IMR-90 (cell line): ENCODE data around the gene SDC4. TPM values are rescaled to one million over a fixed set of nuclear protein-coding genes. Genes with fewer than 3 reads are reported as not detected.
A peak's percentile ranks its signal among the peaks of the same experiment; 100 is the strongest.

Experiments used
- ATAC-seq: fragments of 200-7000 bp; cut with Tn5 transposase; 2 replicates; pipeline ENCODE4 v1.9.1; 2020; ENCODE audit warnings: low read depth, mild to moderate bottlenecking, moderate library complexity
- BruUV-seq: library from RNA; stranded (reverse); fragments of 400-500 nt; replicated peaks from 2 replicates; lab custom pipeline; 2021; lab: Mats Ljungman, UMichigan
- CTCF ChIA-PET: fragments of 300-600 bp; formaldehyde crosslinking; extraction: SDS; loops from one replicate; lab custom pipeline; 2021; ENCODE audit warnings: antibody characterized with exemption; lab: Yijun Ruan, JAX
- POLR2A ChIA-PET: fragments of 300-600 bp; sonication (Branson Sonifier 250); formaldehyde crosslinking; loops from one replicate; lab custom pipeline; 2022; ENCODE audit warnings: antibody characterized with exemption; ENCODE audit not compliant: unreplicated experiment; lab: Charles Lee
- DNase-seq: peaks from one replicate; pipeline ENCODE4 v3.0.0; 2013
- H2AFZ ChIP-seq: replicated peaks from 2 replicates; pipeline ENCODE3; 2013; ENCODE audit warnings: low read length, mild to moderate bottlenecking; ENCODE audit not compliant: poor library complexity
- H2AK5ac ChIP-seq: 2 replicates; pipeline ENCODE4 v1.6.1; 2013; ENCODE audit warnings: low read depth, low read length, inconsistent platforms
- H2AK9ac ChIP-seq: replicated peaks from 2 replicates; pipeline ENCODE3; 2013; ENCODE audit warnings: mild to moderate bottlenecking, low read depth, low read length, moderate library complexity; ENCODE audit not compliant: poor library complexity
- H2BK120ac ChIP-seq: 2 replicates; pipeline ENCODE4 v1.6.1; 2013; ENCODE audit warnings: low read depth, low read length, inconsistent platforms
- H2BK15ac ChIP-seq: 3 replicates; pipeline ENCODE4 v1.6.1; 2013; ENCODE audit warnings: low read depth, low read length, inconsistent platforms
- H2BK20ac ChIP-seq: 2 replicates; pipeline ENCODE4 v1.6.1; 2013; ENCODE audit warnings: low read depth, mild to moderate bottlenecking, inconsistent platforms, low read length, moderate library complexity
- H2BK5ac ChIP-seq: 2 replicates; pipeline ENCODE4 v1.6.1; 2013; ENCODE audit warnings: mild to moderate bottlenecking, low read depth, low read length, inconsistent platforms; ENCODE audit not compliant: poor library complexity, severe bottlenecking
- H3K14ac ChIP-seq: replicated peaks from 2 replicates; pipeline ENCODE4 v1.6.1; 2013; ENCODE audit warnings: low read depth, low read length, inconsistent platforms
- H3K18ac ChIP-seq: 2 replicates; pipeline ENCODE4 v1.6.1; 2013; ENCODE audit warnings: low read depth, low read length, control low read depth
- H3K23ac ChIP-seq: 2 replicates; pipeline ENCODE4 v1.6.1; 2013; ENCODE audit warnings: low read depth, low read length, inconsistent platforms
- H3K27ac ChIP-seq: 2 replicates; pipeline ENCODE4 v1.5.1; 2013; ENCODE audit warnings: mild to moderate bottlenecking, control low read depth, low read length; ENCODE audit not compliant: insufficient read depth
- H3K27me3 ChIP-seq: 2 replicates; pipeline ENCODE4 v1.6.1; 2013; ENCODE audit warnings: low read length; ENCODE audit not compliant: control insufficient read depth, insufficient read depth
- H3K36me3 ChIP-seq: 2 replicates; pipeline ENCODE4 v1.6.1; 2013; ENCODE audit warnings: low read length, mixed read lengths; ENCODE audit not compliant: control insufficient read depth, insufficient read depth
- H3K4ac ChIP-seq: 2 replicates; pipeline ENCODE4 v1.6.1; 2013; ENCODE audit warnings: low read depth, low read length, inconsistent platforms
- H3K4me1 ChIP-seq: 2 replicates; pipeline ENCODE4 v1.6.1; 2013; ENCODE audit warnings: low read length, mixed read lengths; ENCODE audit not compliant: control insufficient read depth, insufficient read depth
- H3K4me2 ChIP-seq: 2 replicates; pipeline ENCODE4 v1.6.1; 2013; ENCODE audit warnings: low read depth, mild to moderate bottlenecking, control low read depth, low read length, moderate library complexity
- H3K4me3 ChIP-seq: 2 replicates; pipeline ENCODE4 v1.5.1; 2013; ENCODE audit warnings: low read depth, mild to moderate bottlenecking, control low read depth, low read length, moderate library complexity; ENCODE audit not compliant: insufficient read depth
- H3K56ac ChIP-seq: 2 replicates; pipeline ENCODE4 v1.6.1; 2013; ENCODE audit warnings: low read length, inconsistent platforms; ENCODE audit not compliant: insufficient read depth; ENCODE audit errors: extremely low read depth
- H3K79me1 ChIP-seq, 2 experiments: 2 replicates each; pipeline ENCODE4 v1.6.1; 2013; ENCODE audit warnings: low read length in 2 of 2, inconsistent platforms in 1 of 2, low read depth in 1 of 2
- H3K9ac ChIP-seq: 2 replicates; pipeline ENCODE4 v1.6.1; 2013; ENCODE audit warnings: low read depth, low read length, control low read depth
- H3K9me1 ChIP-seq: 2 replicates; pipeline ENCODE4 v1.6.1; 2013; ENCODE audit warnings: low read length, inconsistent platforms; ENCODE audit not compliant: insufficient read depth
- H3K9me3 ChIP-seq: 2 replicates; pipeline ENCODE4 v1.6.1; 2013; ENCODE audit warnings: low read length; ENCODE audit not compliant: control insufficient read depth, insufficient read depth
- H4K20me1 ChIP-seq: 2 replicates; pipeline ENCODE4 v1.6.1; 2013; ENCODE audit warnings: low read length, inconsistent platforms; ENCODE audit not compliant: insufficient read depth
- H4K5ac ChIP-seq: 2 replicates; pipeline ENCODE4 v1.6.1; 2013; ENCODE audit warnings: mild to moderate bottlenecking, low read depth, low read length, control low read depth
- H4K8ac ChIP-seq, 2 experiments: 2 replicates each; pipeline ENCODE4 v1.6.1; 2013; ENCODE audit warnings: low read depth in 2 of 2, low read length in 2 of 2, control low read depth in 1 of 2, inconsistent platforms in 1 of 2
- H4K91ac ChIP-seq: 2 replicates; pipeline ENCODE4 v1.6.1; 2013; ENCODE audit warnings: low read depth, low read length, inconsistent platforms; ENCODE audit not compliant: insufficient read depth
- BHLHE40 ChIP-seq: fragments of 150-350 bp; IDR thresholded peaks from 2 replicates; pipeline ENCODE4 v1.6.1; 2016; ENCODE audit warnings: mild to moderate bottlenecking, low read depth, low read length
- CEBPB ChIP-seq: IDR thresholded peaks from 2 replicates; pipeline ENCODE4 v1.6.1; 2012; ENCODE audit warnings: low read depth, low read length, improper control_type of control experiment
- CHD1 ChIP-seq: IDR thresholded peaks from 2 replicates; pipeline ENCODE4 v1.6.1; 2012; ENCODE audit warnings: low read depth, low read length, improper control_type of control experiment
- CTCF ChIP-seq: conservative IDR thresholded peaks from 2 replicates; pipeline ENCODE4 v1.5.1; 2012; ENCODE audit warnings: mild to moderate bottlenecking, low read depth, low read length, improper control_type of control experiment
- ELK1 ChIP-seq: fragments of 150-350 bp; IDR thresholded peaks from 2 replicates; pipeline ENCODE4 v1.6.1; 2016; ENCODE audit warnings: low read depth, mild to moderate bottlenecking, low read length, moderate library complexity, borderline replicate concordance
- FOS ChIP-seq: fragments of 150-350 bp; IDR thresholded peaks from 2 replicates; pipeline ENCODE4 v1.6.1; 2016; ENCODE audit warnings: low read depth, low read length
- MAFK ChIP-seq: IDR thresholded peaks from 2 replicates; pipeline ENCODE4 v1.6.1; 2012; ENCODE audit warnings: low read depth, low read length, improper control_type of control experiment
- MAZ ChIP-seq: IDR thresholded peaks from 2 replicates; pipeline ENCODE4 v1.6.1; 2012; ENCODE audit warnings: low read depth, mild to moderate bottlenecking, low read length, improper control_type of control experiment, moderate library complexity, borderline replicate concordance
- MXI1 ChIP-seq: IDR thresholded peaks from 2 replicates; pipeline ENCODE4 v1.6.1; 2012; ENCODE audit warnings: low read depth, mild to moderate bottlenecking, low read length, moderate library complexity, borderline replicate concordance
- NFE2L2 ChIP-seq: fragments of 150-350 bp; IDR thresholded peaks from 2 replicates; pipeline ENCODE4 v1.6.1; 2016; ENCODE audit warnings: low read depth, mild to moderate bottlenecking, low read length
- POLR2A ChIP-seq: IDR thresholded peaks from 2 replicates; pipeline ENCODE4 v1.6.1; 2012; ENCODE audit warnings: mild to moderate bottlenecking, low read depth, low read length
- RAD21 ChIP-seq: IDR thresholded peaks from 2 replicates; pipeline ENCODE4 v1.6.1; 2012; ENCODE audit warnings: low read length, improper control_type of control experiment
- RCOR1 ChIP-seq: IDR thresholded peaks from 2 replicates; pipeline ENCODE4 v1.6.1; 2012; ENCODE audit warnings: mild to moderate bottlenecking, low read length, improper control_type of control experiment; ENCODE audit not compliant: insufficient replicate concordance
- RFX5 ChIP-seq: IDR thresholded peaks from 2 replicates; pipeline ENCODE4 v1.8.0; 2012; ENCODE audit warnings: low read depth, mild to moderate bottlenecking, low read length, moderate library complexity
- SMC3 ChIP-seq: fragments of 150-350 bp; IDR thresholded peaks from 2 replicates; pipeline ENCODE4 v1.6.1; 2016; ENCODE audit warnings: low read depth, mild to moderate bottlenecking, antibody characterized with exemption, low read length, moderate library complexity
- USF2 ChIP-seq: fragments of 150-350 bp; IDR thresholded peaks from 2 replicates; pipeline ENCODE4 v1.6.1; 2017; ENCODE audit warnings: mild to moderate bottlenecking, antibody characterized with exemption, low read length, low read depth
- WGBS, 2 experiments: methylation state at CpG; one replicate each; pipeline versions ENCODE4 v1.1.5 to v1.1.7; 2013; ENCODE audit warnings: missing lambda C conversion rate in 2 of 2; ENCODE audit not compliant: insufficient read length in 1 of 2; ENCODE audit errors: extremely low coverage in 2 of 2; 5-methylcytosine and 5-hydroxymethylcytosine counted together
- dilution Hi-C: fragments of 300-500 bp; cut with HindIII; formaldehyde crosslinking; loops from one replicate; pipeline ENCODE4 v1.14.3; 2018; ENCODE audit warnings: low sequenced_read_pairs; ENCODE audit not compliant: unreplicated experiment
- in situ Hi-C: fragments of 300-500 bp; cut with MboI; formaldehyde crosslinking; loops from 3 replicates; pipeline ENCODE4 v1.14.3; 2019; ENCODE audit warnings: low sequenced_read_pairs, inconsistent platforms, mixed read lengths
- intact Hi-C: fragments of 100-400 bp; cut with micrococcal nuclease; formaldehyde crosslinking; loops from 2 replicates; pipeline ENCODE4 v1.10.0; 2022
- polyA plus RNA-seq, 3 experiments: library from polyadenylated mRNA; depleted of rRNA; stranded (reverse); fragments of >200 nt; gene quantifications; 2 replicates each; pipeline ENCODE4 v1.2.3, GENCODE V29; 2012; ENCODE audit warnings: low replicate concordance in 1 of 3
- total RNA-seq: library from RNA; depleted of rRNA; stranded (reverse); fragments of >200 nt; gene quantifications from 2 replicates; pipeline ENCODE4 v1.2.3, GENCODE V29; 2012

SDC4 gene
- total and polyA plus RNA-seq, 2 of the 4 experiments (the other 2 are of a cell fraction): 203 to 265 TPM

DNA sequence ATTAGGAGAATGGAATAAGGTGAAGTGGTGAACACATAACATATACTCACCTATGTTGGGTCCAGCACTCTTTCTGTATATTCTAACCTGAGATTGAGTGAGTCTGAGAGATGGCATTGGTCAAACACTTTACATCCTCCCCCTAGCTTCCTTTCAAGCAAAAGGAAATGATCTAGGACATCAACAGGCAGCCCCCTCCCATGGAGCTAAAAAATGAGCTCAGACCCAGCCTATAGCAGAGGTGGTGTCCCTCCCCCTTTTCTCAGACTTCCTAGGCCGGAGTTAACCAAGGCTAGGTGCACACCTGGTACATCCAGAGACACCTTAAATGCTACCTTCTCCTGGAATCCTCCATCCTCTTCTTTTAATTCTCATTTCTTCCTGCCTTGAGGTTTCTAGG is 5.5 kb upstream of the SDC4 start:
- CTCF ChIA-PET: interaction anchor here (1.7 kb wide), 1 partner anchor 9 kb away, joined by 4 read pairs; the partner anchor contains the start of gene SYS1
- no peaks in the 10 kb centered on the region for H3K36me3 ChIP-seq

More for the DNA sequence above, 5.5 kb upstream of the SDC4 start:
- Histone ChIP-seq H3K27ac (0 out of 2 replicates have a peak overlapping the region, but pooled peaks have one; percentile 10), H2AFZ (peak overlapping the region; percentile 47), H2BK20ac (peak overlapping the region; percentile 60; the same call in 1 of the 2 replicates), H3K56ac (no peak overlapping the region), H4K91ac (peak overlapping the region; percentile 33), H3K79me1 (peaks cover 0 to 16% of the 10 kb centered on the region in 2 experiments; a peak in 2 of 4 replicates), H3K14ac (0 out of 2 replicates have a peak overlapping the region, but pooled peaks have one; percentile 55), H3K23ac (0 out of 2 replicates have a peak overlapping the region, but pooled peaks have one; percentile 64), H2BK15ac (peak overlapping the region; percentile 7; the same call in 1 of the 3 replicates), H3K9me3 (no peaks in the 10 kb centered on the region), H3K4me3 (no peak overlapping the region), H3K27me3 (no peaks in the 10 kb centered on the region), H3K18ac (peak overlapping the region; percentile 33; the same call in 1 of the 2 replicates), H3K4me1 (peaks cover 26% of the 10 kb centered on the region), H2AK5ac (peak overlapping the region; percentile 36), H3K9ac (no peak overlapping the region), H4K8ac (peak overlapping the region in 1 of 2 experiments; percentile 58; a peak in 1 of 4 replicates), H2BK5ac (peak overlapping the region; percentile 81), H2AK9ac (no peak overlapping the region), H3K4me2 (no peak overlapping the region), H2BK120ac (peak overlapping the region; percentile 36; the same call in 1 of the 2 replicates), H3K9me1 (peaks cover 9% of the 10 kb centered on the region), H4K5ac (peak overlapping the region; percentile 54; the same call in 1 of the 2 replicates), H3K4ac (peak overlapping the region; percentile 50), H4K20me1 (peaks cover 5% of the 10 kb centered on the region; the same call in 1 of the 2 replicates)
- intact Hi-C loops (no loop called here), dilution Hi-C loops (no loop called here), in situ Hi-C loops (no loop called here)
- DNase-seq (no peak), ATAC-seq (no peak)
- POLR2A ChIA-PET: no interaction called here
- WGBS, 2 experiments: 67% methylated on average over 1 of the region's 1 CpG; no CpG with 5 or more reads in 1 of the 2 experiments
- TF ChIP-seq ELK1 (no peak), RFX5 (no peak), CHD1 (no peak), RAD21 (no peak), POLR2A (no peak), MAZ (no peak), SMC3 (no peak), MAFK (no peak), BHLHE40 (no peak), USF2 (no peak), MXI1 (no peak), FOS (no peak), NFE2L2 (no peak), CTCF (no peak), RCOR1 (no peak), CEBPB (no peak)
- BruUV-seq: no TSS peak
